Cardiac septum (tissue), 1 donor: ENCODE results near the gene NXPE1. TPM values are rescaled to one million over a fixed set of nuclear protein-coding genes. Genes with fewer than 3 reads are reported as not detected.

Source experiments
- DNase-seq: peaks from one replicate; pipeline ENCODE4 v3.0.0-alpha.2; 2020; ENCODE audit warnings: low spot score
- intact Hi-C: fragments of 100-400 bp; cut with DNase I; formaldehyde crosslinking; loops from one replicate; pipeline ENCODE4 v1.14.0; 2022
- total RNA-seq: library from RNA; stranded (reverse); fragmentation: NEBNext Ultra II Directional; extraction: Animal tissue kit (Norgen Biotek cat#: 25700); gene quantifications from one replicate; pipeline ENCODE4 v1.2.1, GENCODE V29; 2021
- donor health status: DM: no; HTN: no; CAD: no.

NXPE1 gene
- total RNA-seq, 1 donor from 2014 or later: 0.11 TPM

GRCh38 chr11:114564831-114565230 is 5.2 kb upstream of the NXPE1 start:
- intact Hi-C loops: no loop called here
- no peak for DNase-seq

DNA sequence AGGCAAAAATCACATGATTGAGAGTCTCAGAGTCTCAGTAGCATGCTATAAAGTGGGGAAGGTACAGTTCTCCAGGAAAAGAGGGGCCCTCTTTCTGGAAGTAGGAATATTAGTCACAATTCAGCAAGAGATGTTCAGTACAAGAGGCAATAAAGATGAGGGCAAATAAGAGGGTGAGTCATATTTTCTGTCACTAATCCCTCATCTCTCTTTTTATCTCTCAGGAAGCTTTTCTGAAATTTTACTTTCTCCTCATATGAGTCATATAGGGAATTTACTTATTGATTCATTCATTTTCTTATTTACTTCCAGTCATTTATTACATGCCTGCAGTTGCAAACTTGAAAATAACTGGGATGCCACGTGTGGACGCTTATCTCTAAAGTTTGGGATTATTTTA is 3.4 kb upstream of the NXPE1 start:
- no peak for DNase-seq
- intact Hi-C loops: no loop called here

DNA sequence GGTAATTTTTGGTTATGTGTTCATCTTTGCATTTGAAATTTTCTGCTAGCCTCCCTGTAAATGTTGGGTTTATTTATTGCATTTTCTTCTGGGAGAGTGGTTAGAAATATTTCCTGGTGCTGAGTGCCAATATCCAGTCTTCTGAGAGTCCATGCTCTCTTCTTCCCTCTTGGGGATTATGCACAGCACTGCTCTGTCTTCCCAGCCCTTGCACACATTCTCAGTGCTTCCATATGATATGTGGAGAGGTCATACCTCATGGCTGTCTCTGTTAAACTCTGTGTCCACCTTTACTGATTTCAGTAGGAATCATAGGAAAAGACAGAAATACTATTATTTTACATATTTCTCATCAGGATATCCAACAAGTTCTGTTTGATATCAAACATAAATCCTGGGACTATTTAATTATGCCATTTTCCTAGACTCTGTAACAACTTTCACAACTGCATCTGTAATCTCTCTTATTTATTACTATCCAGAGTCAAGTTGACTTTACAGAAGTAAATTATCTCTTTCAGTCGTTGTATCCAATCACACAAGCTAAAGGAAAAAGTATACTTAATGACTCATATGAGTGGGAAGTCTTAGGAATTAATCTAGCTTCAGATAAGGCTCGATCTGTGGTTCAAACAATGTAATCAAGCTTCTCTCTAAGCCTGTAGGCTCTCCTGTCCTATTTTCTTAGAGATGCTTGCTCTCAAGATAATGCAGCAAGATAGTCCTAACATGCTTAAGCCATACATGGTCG is 2.7 kb upstream of the NXPE1 start:
- intact Hi-C loops: no loop called here
- DNase-seq: no peak

GRCh38 chr11:114556135-114556534 is 3.5 kb downstream of the NXPE1 start:
- intact Hi-C loops: no loop called here
- DNase-seq: no peak

DNA sequence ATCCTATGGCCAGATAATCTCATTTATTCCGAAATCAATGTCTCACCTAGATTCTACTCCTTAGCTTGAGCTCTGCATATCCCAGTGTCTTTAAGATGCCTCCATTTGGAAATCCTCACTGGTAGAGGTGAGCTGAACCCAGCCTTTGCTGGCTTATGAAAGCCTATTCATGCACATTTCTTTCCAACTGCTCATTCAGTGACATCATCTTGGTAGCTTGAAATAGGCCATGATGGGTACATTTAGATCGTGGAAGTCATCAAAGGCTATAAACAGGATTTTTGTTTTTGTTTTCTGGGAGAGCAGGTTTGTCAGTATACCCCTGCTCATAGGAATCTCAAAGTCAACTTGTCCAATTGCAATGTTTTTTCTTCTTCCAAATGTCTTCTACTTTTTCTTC is 6.0 kb downstream of the NXPE1 start:
- intact Hi-C loops: no loop called here
- no peak for DNase-seq

- intact Hi-C loops: no loop called here
- DNase-seq: no peak
Observed at GRCh38 chr11:114551060-114551459, 8.6 kb downstream of the NXPE1 start.

DNA sequence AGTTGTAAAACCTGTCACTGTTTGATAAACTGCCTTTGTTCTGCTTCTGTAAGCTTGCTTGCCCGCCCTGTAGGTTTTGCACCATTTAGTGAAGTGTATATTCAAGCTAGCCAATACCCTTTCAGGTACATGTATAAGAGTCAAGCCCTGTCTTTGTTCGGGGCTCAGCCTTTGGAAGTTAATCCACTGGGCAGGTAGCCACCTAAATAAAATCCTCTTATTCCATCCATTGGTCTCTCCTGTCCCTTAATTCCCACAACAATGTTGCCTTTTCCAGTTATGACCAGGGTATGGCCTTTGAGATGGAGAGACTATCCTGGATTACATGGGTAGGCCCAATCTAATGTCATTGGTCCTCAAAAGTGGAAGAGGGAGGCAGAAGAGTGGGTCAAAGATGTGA is 34.0 kb downstream of the NXPE1 start:
- intact Hi-C loops: no loop called here
- DNase-seq: no peak

DNA sequence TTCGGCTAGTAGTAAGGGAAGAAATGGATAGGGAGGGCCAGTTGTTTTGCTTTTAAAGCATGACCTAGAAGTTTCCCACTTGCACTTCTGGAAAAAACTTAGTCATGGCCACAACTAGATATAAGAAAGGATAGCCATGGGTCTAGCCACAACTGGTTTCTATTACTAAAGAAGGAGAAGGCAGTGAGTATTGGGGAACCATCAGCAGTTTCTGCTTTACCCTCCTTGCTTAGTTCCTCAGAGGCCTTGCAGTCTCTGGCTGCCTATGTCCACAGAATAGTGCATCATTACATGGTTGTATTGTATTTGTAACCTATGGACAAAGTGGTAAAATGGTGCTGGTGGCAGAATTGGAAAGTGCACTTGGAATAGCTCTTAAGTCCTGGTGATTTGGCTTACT is 35.6 kb downstream of the NXPE1 start:
- no peak for DNase-seq
- intact Hi-C loops: no loop called here

- DNase-seq: no peak
- intact Hi-C loops: no loop called here
Observed at GRCh38 chr11:114522818-114523217, 36.9 kb downstream of the NXPE1 start.

GRCh38 chr11:114511538-114511937 is 48.1 kb downstream of the NXPE1 start:
- DNase-seq: no peak
- intact Hi-C loops: no loop called here

GRCh38 chr11:114511079-114511478 is 48.6 kb downstream of the NXPE1 start:
- DNase-seq: no peak
- intact Hi-C loops: no loop called here

- no peak for DNase-seq
- intact Hi-C loops: no loop called here
Observed at GRCh38 chr11:114501901-114502300, 57.8 kb downstream of the NXPE1 start.

GRCh38 chr11:114499756-114500155 is 59.9 kb downstream of the NXPE1 start:
- DNase-seq: no peak
- intact Hi-C loops: no loop called here

DNA sequence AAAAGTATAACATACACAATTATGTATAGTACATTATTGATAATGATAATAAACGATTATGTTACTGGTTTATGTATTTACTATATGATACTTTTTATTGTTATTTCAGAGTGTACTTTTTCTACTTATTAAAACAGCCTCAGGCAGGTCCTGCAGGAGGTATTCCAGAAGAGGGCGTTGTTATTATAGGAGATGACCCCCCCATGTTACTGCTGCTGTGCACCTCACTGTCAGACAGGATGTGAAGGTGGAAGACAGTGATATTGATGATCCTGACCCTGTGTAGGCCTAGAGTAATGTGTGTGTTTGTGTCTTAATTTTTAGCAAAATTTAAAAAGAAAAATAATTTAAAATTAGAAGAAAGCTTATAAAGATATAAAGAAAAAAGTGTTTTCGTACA is 62.8 kb downstream of the NXPE1 start:
- DNase-seq: no peak
- intact Hi-C loops: no loop called here

DNA sequence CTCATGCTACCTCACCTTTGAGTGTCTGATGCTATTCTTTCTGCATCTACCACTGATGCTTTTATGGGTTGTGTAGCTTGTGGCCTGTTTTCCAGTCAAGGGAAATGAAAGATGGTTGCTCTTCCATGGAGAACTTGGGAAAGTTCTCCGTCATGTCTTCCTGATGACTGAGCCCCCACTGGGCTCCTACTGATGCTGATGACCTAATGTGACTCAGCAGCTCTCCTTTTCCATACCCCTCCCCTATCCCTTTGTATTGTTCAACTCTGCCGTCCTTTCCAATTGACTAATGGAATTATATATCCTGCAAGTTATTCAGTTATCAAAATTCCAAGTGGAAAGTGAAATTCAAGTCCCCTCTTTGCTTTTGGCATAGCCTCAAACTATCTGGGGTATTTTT is 75.8 kb downstream of the NXPE1 start:
- no peak for DNase-seq
- intact Hi-C loops: no loop called here

DNA sequence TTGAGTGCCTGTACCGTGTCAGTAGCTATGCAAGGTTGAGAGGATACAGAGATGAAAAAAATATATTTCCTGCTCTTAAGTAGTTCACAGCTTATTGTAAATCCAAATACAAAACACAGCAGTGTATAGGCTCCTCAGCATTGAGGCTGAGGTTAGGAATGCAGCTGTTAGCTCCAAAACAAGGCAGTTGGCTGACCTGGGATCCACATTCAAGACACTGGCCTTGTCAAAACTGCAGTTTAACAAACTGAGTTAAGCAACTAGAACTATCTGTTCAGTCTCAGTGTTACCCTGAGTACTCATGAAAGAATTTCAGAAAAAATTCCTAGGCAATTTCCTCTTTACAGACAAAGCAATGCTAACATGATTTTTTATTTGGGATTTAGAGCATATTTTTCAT is 77.6 kb downstream of the NXPE1 start:
- intact Hi-C loops: no loop called here
- DNase-seq: no peak

DNA sequence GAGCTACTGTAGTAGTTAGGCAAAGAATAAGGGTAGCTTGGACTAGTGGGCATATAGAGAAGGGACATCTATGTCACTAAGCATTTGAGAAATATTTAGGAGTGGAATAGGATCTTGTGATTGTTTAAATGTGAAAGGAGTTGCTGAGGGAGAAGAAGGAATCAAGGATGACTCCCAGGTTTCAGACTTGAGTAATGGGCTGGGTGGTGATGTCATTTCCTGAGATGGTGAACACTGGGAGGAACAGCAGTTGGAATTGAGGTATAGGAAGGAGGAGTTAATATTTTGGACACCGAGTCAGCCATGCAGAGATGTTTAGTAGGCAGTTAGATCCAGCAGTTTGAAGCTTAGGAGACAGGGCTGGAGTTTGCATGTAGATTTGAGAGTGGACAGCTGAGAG is 80.3 kb downstream of the NXPE1 start:
- intact Hi-C loops: no loop called here

GRCh38 chr11:114478768-114479167 is 80.9 kb downstream of the NXPE1 start:
- intact Hi-C loops: no loop called here
- no peak for DNase-seq

More for the DNA sequence above, 80.3 kb downstream of the NXPE1 start:
- DNase-seq: no peak

- intact Hi-C loops: no loop called here
- no peak for DNase-seq
Observed at GRCh38 chr11:114478001-114478410, 81.7 kb downstream of the NXPE1 start.

GRCh38 chr11:114472661-114473060 is 87.0 kb downstream of the NXPE1 start:
- DNase-seq: no peak
- intact Hi-C loops: no loop called here
